ENCODE measurements around the gene GOLGA6L2. TPM values are rescaled to one million over a fixed set of nuclear protein-coding genes. Genes with fewer than 3 reads are reported as not detected.
"Not testable (repeated sequence)": the region's sequence is repeated elsewhere in the genome, so short reads cannot be mapped to it uniquely, and the experiment has no call there.

GOLGA6L2 gene
- total RNA-seq, 1 donor from 2014 or later: not detected

- Histone ChIP-seq H3K27me3 (no peaks in the 10 kb centered on the region), H3K27ac (no peak overlapping the region), H3K9me3 (no peaks in the 10 kb centered on the region), H3K4me3 (no peak overlapping the region), H3K4me1 (no peaks in the 10 kb centered on the region), H3K36me3 (no peaks in the 10 kb centered on the region)
- no peak for ATAC-seq
- no peak for DNase-seq
- TF ChIP-seq CTCF (IDR thresholded peaks at IDR 0.05): no peak
- intact Hi-C loops (cut with DNase I): no loop called here
Observed at GRCh38 chr15:23438816-23439466, 8.1 kb downstream of the GOLGA6L2 start.

DNA sequence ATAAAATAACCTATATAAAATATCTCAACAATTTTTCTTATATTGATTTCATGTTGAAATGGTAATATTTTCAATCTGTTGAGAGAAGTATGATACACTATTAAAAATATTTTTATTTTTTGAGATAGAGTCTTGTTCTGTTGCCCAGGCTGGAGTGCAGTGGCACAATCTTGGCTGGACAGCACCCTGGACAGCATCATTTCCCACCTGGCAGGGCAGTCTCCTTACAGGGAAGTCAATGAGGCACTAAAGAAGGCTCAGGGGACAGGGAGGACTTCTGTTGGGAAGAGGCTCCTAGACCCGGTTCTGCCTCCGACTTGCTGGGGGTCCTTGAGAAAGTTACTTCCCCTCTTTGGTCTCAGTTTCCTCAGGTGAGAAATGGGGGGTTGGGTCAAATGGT, 9.4 kb downstream of the GOLGA6L2 start:
- no peak for TF ChIP-seq CTCF (IDR thresholded peaks at IDR 0.05)
- intact Hi-C loops (cut with DNase I): no loop called here
- Histone ChIP-seq H3K27me3 (no peaks in the 10 kb centered on the region), H3K4me3 (no peak overlapping the region), H3K4me1 (no peaks in the 10 kb centered on the region), H3K9me3 (no peaks in the 10 kb centered on the region), H3K36me3 (no peaks in the 10 kb centered on the region), H3K27ac (no peak overlapping the region)
- DNase-seq: no peak
- no peak for ATAC-seq

DNA sequence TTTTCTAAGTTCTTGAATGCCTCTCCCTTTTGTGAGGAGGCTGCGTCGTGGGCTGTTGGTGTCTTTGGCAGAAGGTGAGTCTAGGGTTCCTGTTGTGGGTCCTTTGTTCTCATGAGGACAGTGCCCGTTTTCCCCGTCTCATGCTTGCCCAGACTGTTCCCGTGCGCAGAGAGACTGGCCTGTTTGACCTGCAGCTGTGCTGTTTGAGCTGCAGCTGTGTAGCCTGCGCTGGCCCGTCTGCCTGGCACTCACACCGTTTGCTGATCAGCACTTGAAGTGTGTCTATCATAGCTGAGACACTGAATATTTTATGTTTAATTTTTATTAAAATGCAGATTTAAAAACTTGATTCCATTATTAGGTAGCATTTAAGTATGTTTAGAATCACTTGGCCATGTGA, 9.9 kb downstream of the GOLGA6L2 start:
- intact Hi-C loops (cut with DNase I): no loop called here

DNA sequence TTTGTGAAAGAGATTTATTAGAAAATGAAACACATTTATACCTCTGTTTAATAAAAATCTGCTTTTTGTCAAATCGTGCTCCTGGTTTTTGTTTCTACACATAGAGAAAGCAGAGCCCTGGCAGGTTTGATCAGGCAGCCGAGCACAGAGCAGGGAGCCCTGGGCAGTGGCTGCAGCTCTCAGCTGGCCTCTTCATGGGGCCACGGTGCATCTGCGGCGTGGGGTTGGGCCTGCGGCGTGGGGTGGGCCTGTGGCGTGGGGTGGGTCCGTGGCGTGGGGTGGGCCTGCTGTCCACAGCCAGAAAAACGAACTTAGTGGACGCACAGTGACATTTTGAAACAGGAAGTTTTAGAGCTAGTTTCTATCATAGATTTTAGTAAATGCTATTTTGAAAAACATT, 10.6 kb downstream of the GOLGA6L2 start:
- no peak for ATAC-seq
- Histone ChIP-seq H3K4me1 (no peaks in the 10 kb centered on the region), H3K4me3 (no peak overlapping the region), H3K9me3 (no peaks in the 10 kb centered on the region), H3K27ac (no peak overlapping the region), H3K27me3 (no peaks in the 10 kb centered on the region), H3K36me3 (no peaks in the 10 kb centered on the region)
- intact Hi-C loops (cut with DNase I): no loop called here
- peak; percentile 47 for DNase-seq
- TF ChIP-seq CTCF (IDR thresholded peaks at IDR 0.05): no peak

More for the DNA sequence above, 9.9 kb downstream of the GOLGA6L2 start:
- no peaks in the 10 kb centered on the region for H3K4me1 ChIP-seq
- H3K27ac ChIP-seq: no peak overlapping the region
- ATAC-seq (no peak), DNase-seq (peak; percentile 32)
- no peak overlapping the region for H3K4me3 ChIP-seq
- H3K9me3 ChIP-seq: no peaks in the 10 kb centered on the region
- no peak for TF ChIP-seq CTCF (IDR thresholded peaks at IDR 0.05)
- H3K27me3 ChIP-seq: no peaks in the 10 kb centered on the region
- no peaks in the 10 kb centered on the region for H3K36me3 ChIP-seq

- intact Hi-C loops (cut with DNase I); H3K36me3 ChIP-seq; H3K9me3 ChIP-seq; H3K4me3 ChIP-seq; H3K27ac ChIP-seq; H3K4me1 ChIP-seq; ATAC-seq; H3K27me3 ChIP-seq: not testable (repeated sequence)
- peak; percentile 25 for DNase-seq
Observed at GRCh38 chr15:23434699-23435098, 12.3 kb downstream of the GOLGA6L2 start.

DNA sequence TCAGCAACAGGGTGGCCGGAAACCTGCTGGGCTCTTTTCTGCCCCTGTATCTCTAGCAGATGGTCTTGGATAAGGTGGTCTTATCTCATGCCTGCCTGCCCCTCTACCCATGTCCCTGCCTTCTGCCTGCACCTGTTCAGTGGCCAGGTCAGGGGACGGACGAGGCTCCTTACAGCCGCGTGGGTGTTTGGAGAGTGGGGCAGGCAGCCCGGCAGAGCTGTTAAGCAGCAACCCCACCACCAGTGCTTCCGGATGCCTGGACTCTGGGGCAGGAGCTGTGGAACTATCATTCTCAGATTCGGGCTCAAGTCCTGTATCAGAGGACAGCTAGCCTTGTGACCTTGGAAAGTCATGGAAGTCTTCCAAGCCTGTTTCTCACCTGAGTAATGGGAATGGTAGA, 21.7 kb downstream of the GOLGA6L2 start:
- ATAC-seq; H3K4me1 ChIP-seq; H3K27me3 ChIP-seq; H3K4me3 ChIP-seq; H3K27ac ChIP-seq; H3K9me3 ChIP-seq; intact Hi-C loops (cut with DNase I); H3K36me3 ChIP-seq: not testable (repeated sequence)
- DNase-seq: peak; percentile 36

Measured in upper lobe of right lung (tissue), 1 donor.